HepG2 (cell line): ENCODE results near the gene UQCR11. TPM values are rescaled to one million over a fixed set of nuclear protein-coding genes. Genes with fewer than 3 reads are reported as not detected.

ENCODE experiments used
- ATAC-seq: fragments of 200-7000 bp; cut with Tn5 transposase; 3 replicates; pipeline ENCODE4 v1.9.1; 2020; ENCODE audit warnings: mild to moderate bottlenecking, moderate library complexity
- BruUV-seq: library from RNA; stranded (reverse); fragments of 400-500 nt; replicated peaks from 2 replicates; lab custom pipeline; 2021; lab: Mats Ljungman, UMichigan
- CTCF ChIA-PET: fragments of 300-600 bp; formaldehyde crosslinking; extraction: SDS; loops from one replicate; lab custom pipeline; 2021; ENCODE audit warnings: low total read pairs, inconsistent platforms, low intra/inter-chr PET ratio; lab: Yijun Ruan, JAX
- POLR2A ChIA-PET: fragments of 350-600 bp; sonication (Branson Sonifier 250); formaldehyde crosslinking; loops from one replicate; lab custom pipeline; 2020; ENCODE audit warnings: antibody characterized with exemption, inconsistent platforms; lab: Yijun Ruan, JAX
- DNase-seq: peaks from one replicate; pipeline ENCODE4 v3.0.0-alpha.2; 2015; ENCODE audit warnings: low spot score
- FAIRE-seq: peaks from 3 replicates; lab custom pipeline; 2011; peaks lifted over from hg19 to GRCh38; lab: Jason Lieb, UNC
- H2AFZ ChIP-seq: one replicate; pipeline ENCODE4 v1.6.1; 2011; ENCODE audit warnings: low read length, inconsistent platforms
- H3K27ac ChIP-seq: fragments of 300-600 bp; 3 replicates; pipeline ENCODE4 v1.8.0; 2011; ENCODE audit warnings: mixed run types, mild to moderate bottlenecking, mixed read lengths, low read length, inconsistent platforms; ENCODE audit not compliant: insufficient read depth; ENCODE audit errors: extremely low read length
- H3K27me3 ChIP-seq, 2 experiments: fragments of 200-600 bp in 1 of 2; 2 replicates in 1 of 2; 3 replicates in 1 of 2; pipeline versions ENCODE4 v1.6.0 to v1.8.0; 2011; ENCODE audit warnings: low read length in 2 of 2, mild to moderate bottlenecking in 2 of 2, moderate library complexity in 2 of 2, inconsistent platforms in 1 of 2; ENCODE audit not compliant: insufficient read depth in 2 of 2, control insufficient read depth in 1 of 2
- H3K36me3 ChIP-seq, 2 experiments: fragments of 200-600 bp in 1 of 2; replicated peaks in 1 of 2; 2 replicates in 1 of 2; 3 replicates in 1 of 2; pipeline versions ENCODE4 v1.5.1 to v1.8.0; 2011; ENCODE audit warnings: low read length in 2 of 2, inconsistent platforms in 1 of 2; ENCODE audit not compliant: insufficient read depth in 2 of 2, control insufficient read depth in 1 of 2
- H3K4me1 ChIP-seq: 2 replicates; pipeline ENCODE4 v1.5.1; 2012; ENCODE audit warnings: low read length, inconsistent platforms; ENCODE audit not compliant: insufficient read depth
- H3K4me2 ChIP-seq: 2 replicates; pipeline ENCODE4 v1.6.0; 2011; ENCODE audit warnings: low read depth, low read length, inconsistent platforms
- H3K4me3 ChIP-seq, 3 experiments: fragments of 200-600 bp in 1 of 3; sonication (generic), shearing (Covaris generic) in 1 of 3; replicated peaks in 1 of 3; 2 replicates each; pipeline ENCODE4 v1.5.1; 2011 to 2016; ENCODE audit warnings: low read length in 3 of 3, inconsistent platforms in 2 of 3, low read depth in 2 of 3, mild to moderate bottlenecking in 2 of 3, control low read depth in 1 of 3, mixed read lengths in 1 of 3; ENCODE audit not compliant: insufficient read depth in 1 of 3
- H3K79me2 ChIP-seq: one replicate; pipeline ENCODE4 v1.6.1; 2011; ENCODE audit warnings: low read length, inconsistent platforms; ENCODE audit not compliant: insufficient read depth
- H3K9ac ChIP-seq: 2 replicates; pipeline ENCODE4 v1.6.0; 2011; ENCODE audit warnings: mild to moderate bottlenecking, low read depth, low read length, inconsistent platforms; ENCODE audit not compliant: insufficient read depth
- H3K9me3 ChIP-seq: 2 replicates; pipeline ENCODE4 v1.5.1; 2012; ENCODE audit warnings: mild to moderate bottlenecking, low read length
- H4K20me1 ChIP-seq: 2 replicates; pipeline ENCODE4 v1.6.0; 2011; ENCODE audit warnings: inconsistent platforms, mild to moderate bottlenecking, low read length, moderate library complexity; ENCODE audit not compliant: insufficient read depth
- CREM ChIP-seq, 2 experiments: sonication (generic) in 1 of 2; formaldehyde crosslinking in 1 of 2; IDR thresholded peaks; 2 replicates each; pipeline versions ENCODE4 v1.4.0 to v1.6.1; 2016 to 2020; ENCODE audit warnings: antibody characterized with exemption in 1 of 2, mild to moderate bottlenecking in 1 of 2, missing genetic modification reagents in 1 of 2
- JDP2 ChIP-seq: sonication (generic); formaldehyde crosslinking; IDR thresholded peaks from 2 replicates; pipeline ENCODE4 v1.8.1; 2022; ENCODE audit warnings: missing genetic modification reagents, borderline replicate concordance
- PPARG ChIP-seq: conservative IDR thresholded peaks from 2 replicates; pipeline ENCODE4 v1.6.1; 2016; ENCODE audit warnings: missing biosample characterization, missing genetic modification reagents
- TCF7 ChIP-seq: sonication (generic); IDR thresholded peaks from 2 replicates; pipeline ENCODE4 v1.6.1; 2016; ENCODE audit warnings: antibody characterized with exemption, low read depth
- TEAD3 ChIP-seq: optimal IDR thresholded peaks from 2 replicates; pipeline ENCODE3; 2016; ENCODE audit warnings: borderline replicate concordance
- TOPORS ChIP-seq: sonication (generic); formaldehyde crosslinking; IDR thresholded peaks from 2 replicates; pipeline ENCODE4 v1.8.0; 2023; ENCODE audit warnings: mild to moderate bottlenecking, missing genetic modification reagents
- ZNF24 ChIP-seq: fragments of 450-650 bp; IDR thresholded peaks from 2 replicates; pipeline ENCODE4 v1.6.1; 2017; ENCODE audit warnings: antibody characterized with exemption, mild to moderate bottlenecking
- ZNF790 ChIP-seq: sonication (generic); formaldehyde crosslinking; IDR thresholded peaks from 2 replicates; pipeline ENCODE4 v1.8.0; 2022; ENCODE audit warnings: missing genetic modification reagents, mild to moderate bottlenecking, borderline replicate concordance
- ZNF878 ChIP-seq: sonication (generic); formaldehyde crosslinking; IDR thresholded peaks from 2 replicates; pipeline ENCODE4 v1.8.1; 2023; ENCODE audit warnings: mild to moderate bottlenecking, missing genetic modification reagents, moderate library complexity
- ZSCAN29 ChIP-seq: sonication (generic); formaldehyde crosslinking; conservative IDR thresholded peaks from 2 replicates; pipeline ENCODE4 v1.4.0; 2020; ENCODE audit warnings: mild to moderate bottlenecking, missing genetic modification reagents
- WGBS: methylation state at CpG from one replicate; pipeline ENCODE4 v1.1.6; 2017; ENCODE audit warnings: low lambda C conversion rate; 5-methylcytosine and 5-hydroxymethylcytosine counted together
- in situ Hi-C: cut with HindIII; loops from 2 replicates; pipeline ENCODE4 v1.10.0; 2017; ENCODE audit warnings: low pct_unique_long_range_greater_than_20kb; ENCODE audit not compliant: extremely low pct_ligation_motif_present
- intact Hi-C: fragments of 100-400 bp; cut with micrococcal nuclease; formaldehyde crosslinking; loops from one replicate; pipeline ENCODE4 v1.10.0; 2022; ENCODE audit not compliant: unreplicated experiment
- polyA plus RNA-seq, 8 experiments: library from polyadenylated mRNA; depleted of rRNA in 3 of 8; stranded (reverse) in 7 of 8; unstranded in 1 of 8; fragments of >200 nt; fragmentation: Illumina TruSeq in 4 of 8; extraction: Trizol in 4 of 8; gene quantifications; 2 replicates each; pipeline versions ENCODE4 v1.2.1 to v1.2.3, GENCODE V29; 2011 to 2016; ENCODE audit warnings: low read depth in 4 of 8, missing spikeins in 1 of 8, mixed read lengths in 1 of 8; ENCODE audit not compliant: insufficient read depth in 1 of 8
- total RNA-seq, 5 experiments: library from RNA; depleted of rRNA; stranded (reverse); fragments of >200 nt; fragmentation: Illumina TruSeq; extraction: Trizol; gene quantifications; 2 replicates each; pipeline ENCODE4 v1.2.3, GENCODE V29; 2016; ENCODE audit warnings: low read depth in 1 of 5
- TF ChIP-seq, protein P1 (sequence below): sonication (generic); formaldehyde crosslinking; IDR thresholded peaks from 2 replicates; pipeline ENCODE4 v1.5.1; 2020; ENCODE audit warnings: mild to moderate bottlenecking, missing genetic modification reagents, moderate library complexity

Gene UQCR11
- total and polyA plus RNA-seq, 2 of the 13 experiments (the other 11 are each of a cell fraction or from before 2014, with no cell fraction given) = 125 to 214 TPM

DNA sequence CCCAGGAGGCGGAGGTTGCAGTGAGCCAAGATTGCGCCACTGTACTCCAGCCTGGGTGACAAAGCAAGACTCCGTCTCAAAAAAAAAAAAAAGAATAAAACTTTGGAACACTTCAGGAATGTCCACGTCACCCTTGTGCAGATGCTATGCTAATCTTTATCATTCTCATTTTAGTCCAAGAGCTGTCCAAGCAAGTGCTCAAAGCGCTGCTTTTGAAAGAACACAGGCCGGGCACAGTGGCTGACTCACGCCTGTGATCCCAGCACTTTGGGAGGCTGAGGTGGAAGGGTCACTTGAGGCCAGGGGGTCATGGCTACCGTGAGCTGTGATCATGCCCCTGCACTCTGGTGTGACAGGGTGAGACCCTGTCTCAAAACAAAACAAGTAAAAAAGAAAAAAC is 11.1 kb upstream of the UQCR11 start:
- in situ Hi-C loops (no loop called here), intact Hi-C loops (no loop called here)
- H2AFZ ChIP-seq = no peak overlapping the region
- H4K20me1 ChIP-seq = no peaks in the 10 kb centered on the region
- ATAC-seq (no peak), DNase-seq (no peak), FAIRE-seq (no peak)
- TF ChIP-seq JDP2 = no peak
- no peak for TF ChIP-seq TOPORS (CRISPR knock-in tag)
- TF ChIP-seq TEAD3 = no peak
- no peak for TF ChIP-seq TCF7
- TF ChIP-seq ZNF24 = no peak
- TF ChIP-seq ZSCAN29 (CRISPR knock-in tag) = no peak
- TF ChIP-seq ZNF790 = no peak
- TF ChIP-seq, protein P1, sequence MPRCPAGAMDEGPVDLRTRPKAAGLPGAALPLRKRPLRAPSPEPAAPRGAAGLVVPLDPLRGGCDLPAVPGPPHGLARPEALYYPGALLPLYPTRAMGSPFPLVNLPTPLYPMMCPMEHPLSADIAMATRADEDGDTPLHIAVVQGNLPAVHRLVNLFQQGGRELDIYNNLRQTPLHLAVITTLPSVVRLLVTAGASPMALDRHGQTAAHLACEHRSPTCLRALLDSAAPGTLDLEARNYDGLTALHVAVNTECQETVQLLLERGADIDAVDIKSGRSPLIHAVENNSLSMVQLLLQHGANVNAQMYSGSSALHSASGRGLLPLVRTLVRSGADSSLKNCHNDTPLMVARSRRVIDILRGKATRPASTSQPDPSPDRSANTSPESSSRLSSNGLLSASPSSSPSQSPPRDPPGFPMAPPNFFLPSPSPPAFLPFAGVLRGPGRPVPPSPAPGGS (CRISPR knock-in tag) = no peak
- no peak for TF ChIP-seq PPARG (CRISPR knock-in tag)
- no peak for TF ChIP-seq CREM (IDR thresholded peaks at IDR 0.05)
- no peak for TF ChIP-seq CREM (CRISPR knock-in tag; IDR thresholded peaks at IDR 0.05)
- TF ChIP-seq ZNF878 (CRISPR knock-in tag) = no peak
- WGBS = 96% methylated on average over 8 of the region's 8 CpGs
- no peak overlapping the region for H3K4me2 ChIP-seq
- POLR2A ChIA-PET = interaction anchor here (0.9 kb wide), 1 partner anchor 11 kb away, joined by 3 read pairs; no protein-coding TSS in a partner anchor
- H3K9me3 ChIP-seq = no peaks in the 10 kb centered on the region
- H3K27me3 ChIP-seq = no peaks in the 10 kb centered on the region
- no peaks in the 10 kb centered on the region for H3K4me1 ChIP-seq
- no peak overlapping the region for H3K27ac ChIP-seq
- peaks cover 36 to 59% of the 10 kb centered on the region in 2 experiments; a peak in 4 of 5 replicates for H3K36me3 ChIP-seq
- H3K79me2 ChIP-seq = no peaks in the 10 kb centered on the region
- H3K4me3 ChIP-seq = no peak overlapping the region
- CTCF ChIA-PET = no interaction called here
- BruUV-seq = no TSS peak
- no peak overlapping the region for H3K9ac ChIP-seq
